Activated naive CD4-positive, alpha-beta T cell treated with anti-CD3 and anti-CD28 coated beads, Interleukin-2, amount 50 U/mL, for 16 hours (primary cell): ENCODE results near the gene FAU.

Experiments used
- DNase-seq: peaks from one replicate; pipeline ENCODE4 v3.0.0-alpha.2; 2020

Gene FAU

DNA sequence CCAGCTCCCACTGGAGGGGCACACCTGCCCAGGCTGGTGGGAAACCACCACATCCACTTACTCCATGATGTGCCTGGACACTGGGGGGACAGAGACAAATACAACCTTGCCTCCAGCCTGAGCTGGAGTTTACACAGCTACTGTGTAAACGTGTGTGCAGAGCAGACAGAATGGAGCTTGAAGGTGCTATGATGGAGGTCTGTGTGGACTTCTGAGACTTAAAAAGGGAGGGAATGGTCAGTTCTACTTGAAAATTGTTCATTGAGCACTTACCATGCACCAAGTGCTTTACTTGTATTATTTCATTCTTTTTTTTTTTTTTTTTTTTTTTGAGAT lies 49.3 kb downstream of the FAU start:
- DNase-seq: no peak

DNA sequence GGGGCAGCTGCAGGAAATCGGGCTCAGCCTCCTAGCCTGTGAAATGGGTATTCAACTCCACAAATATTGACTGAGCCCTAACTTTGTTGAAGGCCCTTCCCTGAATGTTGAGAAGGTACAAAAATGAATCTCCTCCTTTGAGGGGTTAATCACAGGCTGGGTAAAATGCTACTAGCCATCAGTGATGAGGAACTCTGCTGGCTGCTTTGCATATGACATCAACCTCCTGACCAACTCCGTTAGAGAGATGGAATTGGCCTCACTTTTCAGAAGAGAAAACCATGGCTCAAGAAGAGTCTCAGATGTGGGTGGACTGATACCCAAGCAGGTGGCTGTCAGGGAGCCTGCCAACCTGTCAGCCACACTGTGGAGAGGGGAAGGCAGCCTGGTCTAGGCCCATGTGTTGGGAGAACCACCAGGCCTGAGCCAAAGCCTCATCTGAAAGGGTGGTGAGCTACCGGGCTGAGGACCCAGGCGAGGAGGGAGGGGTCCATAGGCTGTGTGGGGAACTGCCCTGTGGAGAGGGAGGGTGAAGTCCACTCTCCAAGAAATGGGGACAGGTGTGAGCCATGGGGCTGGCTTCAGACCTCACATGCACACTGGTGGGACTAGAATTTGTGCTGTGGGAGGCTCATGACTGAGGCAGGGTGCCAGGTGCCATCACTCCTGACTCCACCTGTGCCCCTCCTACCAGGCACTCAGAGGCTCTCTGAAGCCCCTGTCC lies 49.9 kb downstream of the FAU start:
- DNase-seq: no peak
